ENCODE results near the gene KMT2C. TPM values are rescaled to one million over a fixed set of nuclear protein-coding genes. Genes with fewer than 3 reads are reported as not detected.

KMT2C gene
- total RNA-seq, 3 donors from 2014 or later: 79.6 to 121 (median 102) TPM

- ATAC-seq (no peak), DNase-seq (no peak)
- H3K4me3 ChIP-seq: no peak overlapping the region
- H3K9me3 ChIP-seq: no peaks in the 10 kb centered on the region
- no peaks in the 10 kb centered on the region for H3K4me1 ChIP-seq (ENCODE audit: low read depth)
- no peak for TF ChIP-seq CTCF (IDR thresholded peaks at IDR 0.05)
- intact Hi-C loops (cut with DNase I, micrococcal nuclease): no loop called here
- peaks cover 8% of the 10 kb centered on the region for H3K36me3 ChIP-seq (ENCODE audit: low read depth)
These were observed 292.7 kb downstream of the KMT2C start for GRCh38 chr7:152142976-152143595.

GRCh38 chr7:152140560-152140959 lies 295.2 kb downstream of the KMT2C start:
- ATAC-seq (no peak), DNase-seq (no peak)
- intact Hi-C loops (cut with DNase I, micrococcal nuclease): no loop called here
- Histone ChIP-seq H3K4me1 (ENCODE audit: low read depth) (no peaks in the 10 kb centered on the region), H3K36me3 (ENCODE audit: low read depth) (peaks cover 5% of the 10 kb centered on the region), H3K4me3 (no peak overlapping the region), H3K9me3 (no peaks in the 10 kb centered on the region)
- TF ChIP-seq CTCF (IDR thresholded peaks at IDR 0.05): no peak

GRCh38 chr7:152140067-152140466 lies 295.7 kb downstream of the KMT2C start:
- no peak for ATAC-seq

GRCh38 chr7:152137476-152138025 lies 298.3 kb downstream of the KMT2C start:
- no peak for DNase-seq
- intact Hi-C loops (cut with DNase I, micrococcal nuclease): no loop called here
- ATAC-seq: no peak
- TF ChIP-seq CTCF (IDR thresholded peaks at IDR 0.05): no peak
- Histone ChIP-seq H3K9me3 (no peaks in the 10 kb centered on the region), H3K36me3 (ENCODE audit: low read depth) (peaks cover 5% of the 10 kb centered on the region), H3K4me3 (no peak overlapping the region), H3K4me1 (ENCODE audit: low read depth) (no peaks in the 10 kb centered on the region)

More at GRCh38 chr7:152140067-152140466, 295.7 kb downstream of the KMT2C start:
- TF ChIP-seq CTCF (IDR thresholded peaks at IDR 0.05): no peak
- Histone ChIP-seq H3K4me3 (no peak overlapping the region), H3K36me3 (ENCODE audit: low read depth) (peaks cover 5% of the 10 kb centered on the region), H3K4me1 (ENCODE audit: low read depth) (no peaks in the 10 kb centered on the region), H3K9me3 (no peaks in the 10 kb centered on the region)
- intact Hi-C loops (cut with DNase I, micrococcal nuclease): no loop called here
- no peak for DNase-seq

- Histone ChIP-seq H3K4me3 (no peak overlapping the region), H3K4me1 (ENCODE audit: low read depth) (no peaks in the 10 kb centered on the region), H3K9me3 (no peaks in the 10 kb centered on the region), H3K36me3 (ENCODE audit: low read depth) (peaks cover 5% of the 10 kb centered on the region)
- no peak for TF ChIP-seq CTCF (IDR thresholded peaks at IDR 0.05)
- intact Hi-C loops (cut with DNase I, micrococcal nuclease): no loop called here
- DNase-seq (no peak), ATAC-seq (no peak)
These were observed 299.1 kb downstream of the KMT2C start for GRCh38 chr7:152136686-152137085.

Measured in mucosa of descending colon (tissue), 3 donors.